ENCODE results near the gene UBE2G1. TPM values are rescaled to one million over a fixed set of nuclear protein-coding genes. Genes with fewer than 3 reads are reported as not detected.
"Not testable (repeated sequence)": the region's sequence is repeated elsewhere in the genome, so short reads cannot be mapped to it uniquely, and the experiment has no call there.

The UBE2G1 gene
- total RNA-seq, 4 donors from 2014 or later = 152 to 217 (median 180) TPM

GRCh38 chr17:4378626-4379025 is 12.2 kb upstream of the UBE2G1 start:
- TF ChIP-seq, protein P1, sequence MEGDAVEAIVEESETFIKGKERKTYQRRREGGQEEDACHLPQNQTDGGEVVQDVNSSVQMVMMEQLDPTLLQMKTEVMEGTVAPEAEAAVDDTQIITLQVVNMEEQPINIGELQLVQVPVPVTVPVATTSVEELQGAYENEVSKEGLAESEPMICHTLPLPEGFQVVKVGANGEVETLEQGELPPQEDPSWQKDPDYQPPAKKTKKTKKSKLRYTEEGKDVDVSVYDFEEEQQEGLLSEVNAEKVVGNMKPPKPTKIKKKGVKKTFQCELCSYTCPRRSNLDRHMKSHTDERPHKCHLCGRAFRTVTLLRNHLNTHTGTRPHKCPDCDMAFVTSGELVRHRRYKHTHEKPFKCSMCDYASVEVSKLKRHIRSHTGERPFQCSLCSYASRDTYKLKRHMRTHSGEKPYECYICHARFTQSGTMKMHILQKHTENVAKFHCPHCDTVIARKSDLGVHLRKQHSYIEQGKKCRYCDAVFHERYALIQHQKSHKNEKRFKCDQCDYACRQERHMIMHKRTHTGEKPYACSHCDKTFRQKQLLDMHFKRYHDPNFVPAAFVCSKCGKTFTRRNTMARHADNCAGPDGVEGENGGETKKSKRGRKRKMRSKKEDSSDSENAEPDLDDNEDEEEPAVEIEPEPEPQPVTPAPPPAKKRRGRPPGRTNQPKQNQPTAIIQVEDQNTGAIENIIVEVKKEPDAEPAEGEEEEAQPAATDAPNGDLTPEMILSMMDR (IDR thresholded peaks at IDR 0.05 in 4 of 5, conservative IDR thresholded peaks at IDR 0.05 in 1 of 5) = no peak
- ATAC-seq (no peak), DNase-seq (no peak)
- in situ Hi-C loops (cut with MboI; ENCODE audit: low sequenced_read_pairs in 4 of 4) = no loop called here
- no peak overlapping the region for H3K4me3 ChIP-seq
- no peaks in the 10 kb centered on the region for H3K4me1 ChIP-seq
- H3K27me3 ChIP-seq = no peaks in the 10 kb centered on the region
- H3K36me3 ChIP-seq = no peaks in the 10 kb centered on the region
- H3K27ac ChIP-seq = no peak overlapping the region
- intact Hi-C loops (cut with DNase I; ENCODE audit: low total_unique reads) = no loop called here
- no peaks in the 10 kb centered on the region for H3K9me3 ChIP-seq

- H3K9me3 ChIP-seq; in situ Hi-C loops (cut with MboI; ENCODE audit: low sequenced_read_pairs in 4 of 4); DNase-seq; ATAC-seq; H3K27me3 ChIP-seq; intact Hi-C loops (cut with DNase I; ENCODE audit: low total_unique reads); H3K4me1 ChIP-seq; H3K4me3 ChIP-seq; H3K27ac ChIP-seq; H3K36me3 ChIP-seq: not testable (repeated sequence)
These were observed 10.8 kb upstream of the UBE2G1 start for GRCh38 chr17:4377247-4377646.

- H3K27ac ChIP-seq; H3K9me3 ChIP-seq; H3K27me3 ChIP-seq; H3K4me3 ChIP-seq; ATAC-seq; in situ Hi-C loops (cut with MboI; ENCODE audit: low sequenced_read_pairs in 4 of 4); H3K4me1 ChIP-seq; intact Hi-C loops (cut with DNase I; ENCODE audit: low total_unique reads); DNase-seq; H3K36me3 ChIP-seq: not testable (repeated sequence)
These were observed 9.4 kb upstream of the UBE2G1 start for GRCh38 chr17:4375796-4376440.

DNA sequence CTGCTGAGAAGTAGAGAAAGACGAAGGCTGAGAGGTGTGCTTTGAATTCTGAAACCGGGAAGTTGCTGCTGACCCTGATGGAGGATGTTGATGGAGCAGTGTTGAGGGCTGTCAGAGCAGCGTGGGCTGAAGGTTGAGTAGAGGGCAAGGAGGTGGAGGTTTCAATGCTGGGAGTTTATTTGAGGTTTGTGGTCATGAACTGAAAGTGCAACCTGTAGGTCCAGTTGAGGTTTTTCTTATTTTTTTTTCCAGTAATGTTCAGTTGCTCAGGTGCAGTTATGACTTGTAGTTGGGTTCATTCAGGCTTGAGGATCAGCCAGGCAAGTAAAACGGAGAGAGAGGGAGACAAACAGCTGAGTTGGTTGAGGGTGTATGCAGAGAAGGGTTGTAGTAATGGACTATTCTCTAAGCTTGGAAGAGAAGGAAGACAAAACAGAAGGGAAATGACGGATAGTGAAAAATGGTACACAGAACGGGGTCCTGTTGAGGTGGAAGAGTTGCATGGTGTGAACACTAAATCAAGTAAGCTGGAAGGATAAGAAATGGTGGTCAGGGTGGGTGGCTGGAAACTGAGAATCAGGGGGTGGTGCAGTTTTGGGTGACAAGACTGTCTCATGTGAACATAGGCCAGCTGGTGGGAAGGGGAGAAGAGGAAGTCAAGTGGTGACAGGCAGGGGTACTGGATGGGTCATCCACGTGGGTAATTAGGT is 8.7 kb upstream of the UBE2G1 start:
- TF ChIP-seq POLR2A (IDR thresholded peaks at IDR 0.05) = no peak
- TF ChIP-seq, protein P1 (IDR thresholded peaks at IDR 0.05 in 4 of 5, conservative IDR thresholded peaks at IDR 0.05 in 1 of 5) = no peak
- no peak for DNase-seq
- no peaks in the 10 kb centered on the region for H3K9me3 ChIP-seq
- H3K36me3 ChIP-seq = no peaks in the 10 kb centered on the region
- ATAC-seq = no peak
- in situ Hi-C loops (cut with MboI; ENCODE audit: low sequenced_read_pairs in 4 of 4) = no loop called here
- intact Hi-C loops (cut with DNase I; ENCODE audit: low total_unique reads) = no loop called here
- H3K4me1 ChIP-seq = no peaks in the 10 kb centered on the region
- no peak overlapping the region for H3K4me3 ChIP-seq
- H3K27me3 ChIP-seq = no peaks in the 10 kb centered on the region
- no peak overlapping the region for H3K27ac ChIP-seq

DNA sequence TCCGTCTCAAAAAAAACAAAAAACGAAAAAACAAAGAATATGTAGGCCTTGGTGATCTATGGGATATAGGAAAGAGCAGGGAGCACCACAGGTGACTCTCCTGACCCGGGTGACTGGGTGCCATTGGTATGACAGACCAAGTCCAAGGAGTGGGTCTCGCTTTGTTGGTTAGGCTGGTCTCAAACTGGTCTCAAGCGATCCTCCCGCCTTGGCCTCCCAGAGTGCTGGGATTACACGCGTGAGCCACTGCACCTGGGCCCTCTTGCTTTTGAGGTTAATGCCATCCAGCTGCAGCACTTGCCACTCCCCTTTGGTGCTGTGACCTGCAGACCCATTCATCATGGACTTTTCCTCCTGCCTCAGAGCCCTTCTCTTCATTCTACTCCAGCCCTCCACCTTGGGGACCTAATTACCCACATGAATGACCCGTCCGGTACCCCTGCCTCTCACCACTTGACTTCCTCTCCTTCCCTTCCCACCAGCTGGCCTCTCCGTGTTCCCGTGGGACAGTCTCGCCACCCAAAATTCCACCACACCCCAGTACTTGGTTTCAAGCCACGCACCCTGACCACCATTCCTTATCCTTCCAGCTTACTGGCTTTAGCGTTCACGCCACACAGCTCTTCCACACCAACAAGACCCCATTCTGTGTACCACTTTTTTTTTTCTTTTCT is 3.2 kb upstream of the UBE2G1 start:
- Histone ChIP-seq H3K27me3 (no peaks in the 10 kb centered on the region), H3K4me1 (peaks cover 3 to 7% of the 10 kb centered on the region in 2 donors), H3K27ac (no peak overlapping the region), H3K9me3 (no peaks in the 10 kb centered on the region), H3K4me3 (no peak overlapping the region), H3K36me3 (no peaks in the 10 kb centered on the region)
- ATAC-seq (no peak), DNase-seq (no peak)
- TF ChIP-seq, protein P1 (IDR thresholded peaks at IDR 0.05 in 4 of 5, conservative IDR thresholded peaks at IDR 0.05 in 1 of 5) = no peak
- TF ChIP-seq POLR2A (IDR thresholded peaks at IDR 0.05) = no peak
- in situ Hi-C loops (cut with MboI; ENCODE audit: low sequenced_read_pairs in 4 of 4) (loop anchor here in 1 of 4 donors (10.0 kb wide), 1 partner anchor 135 kb away; no protein-coding TSS in a partner anchor), intact Hi-C loops (cut with DNase I; ENCODE audit: low total_unique reads) (loop anchor here (5.0 to 10.0 kb wide), 3 partner anchors 43 to 1975 kb away; partner anchors contain the start of genes CYB5D2 and ZZEF1)
